Testis (tissue), 2 donors: ENCODE results near the gene ZNF70.

Experiments used
- POLR2A ChIP-seq: fragments of 450-650 bp; IDR thresholded peaks from one replicate; pipeline ENCODE4 v1.6.1; 2017; ENCODE audit warnings: antibody characterized with exemption, mild to moderate bottlenecking, moderate library complexity
- TF ChIP-seq, protein P1 (sequence below), 3 experiments: fragments of 450-650 bp in 2 of 3; fragments of 200-600 bp in 1 of 3; sonication (generic) in 1 of 3; IDR thresholded peaks; one replicate each; pipeline ENCODE4 v1.5.1; 2016 to 2019; ENCODE audit warnings: antibody characterized with exemption in 3 of 3, mild to moderate bottlenecking in 2 of 3, moderate library complexity in 1 of 3

GRCh38 chr22:23744485-23744884 is 6.4 kb downstream of the ZNF70 start:
- no peak for TF ChIP-seq POLR2A
- TF ChIP-seq, protein P1, sequence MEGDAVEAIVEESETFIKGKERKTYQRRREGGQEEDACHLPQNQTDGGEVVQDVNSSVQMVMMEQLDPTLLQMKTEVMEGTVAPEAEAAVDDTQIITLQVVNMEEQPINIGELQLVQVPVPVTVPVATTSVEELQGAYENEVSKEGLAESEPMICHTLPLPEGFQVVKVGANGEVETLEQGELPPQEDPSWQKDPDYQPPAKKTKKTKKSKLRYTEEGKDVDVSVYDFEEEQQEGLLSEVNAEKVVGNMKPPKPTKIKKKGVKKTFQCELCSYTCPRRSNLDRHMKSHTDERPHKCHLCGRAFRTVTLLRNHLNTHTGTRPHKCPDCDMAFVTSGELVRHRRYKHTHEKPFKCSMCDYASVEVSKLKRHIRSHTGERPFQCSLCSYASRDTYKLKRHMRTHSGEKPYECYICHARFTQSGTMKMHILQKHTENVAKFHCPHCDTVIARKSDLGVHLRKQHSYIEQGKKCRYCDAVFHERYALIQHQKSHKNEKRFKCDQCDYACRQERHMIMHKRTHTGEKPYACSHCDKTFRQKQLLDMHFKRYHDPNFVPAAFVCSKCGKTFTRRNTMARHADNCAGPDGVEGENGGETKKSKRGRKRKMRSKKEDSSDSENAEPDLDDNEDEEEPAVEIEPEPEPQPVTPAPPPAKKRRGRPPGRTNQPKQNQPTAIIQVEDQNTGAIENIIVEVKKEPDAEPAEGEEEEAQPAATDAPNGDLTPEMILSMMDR (IDR thresholded peaks at IDR 0.05) = no peak
